H4 (cell line): Measurements from ENCODE around the gene PCDHGA5. TPM values are rescaled to one million over a fixed set of nuclear protein-coding genes. Genes with fewer than 3 reads are reported as not detected.
"Not testable (repeated sequence)": the region's sequence is repeated elsewhere in the genome, so short reads cannot be mapped to it uniquely, and the experiment has no call there.

ENCODE experiments used
- DNase-seq: peaks from one replicate; pipeline ENCODE4 v3.0.0-alpha.2; 2015; ENCODE audit warnings: low spot score
- total RNA-seq: library from RNA; depleted of rRNA; stranded (reverse); fragments of >200 nt; shearing (Covaris generic); gene quantifications from 2 replicates; pipeline ENCODE4 v1.2.3, GENCODE V29; 2014; rRNA removed

PCDHGA5 gene
- total RNA-seq, 1 experiment from 2014 or later: 0.50 TPM

DNA sequence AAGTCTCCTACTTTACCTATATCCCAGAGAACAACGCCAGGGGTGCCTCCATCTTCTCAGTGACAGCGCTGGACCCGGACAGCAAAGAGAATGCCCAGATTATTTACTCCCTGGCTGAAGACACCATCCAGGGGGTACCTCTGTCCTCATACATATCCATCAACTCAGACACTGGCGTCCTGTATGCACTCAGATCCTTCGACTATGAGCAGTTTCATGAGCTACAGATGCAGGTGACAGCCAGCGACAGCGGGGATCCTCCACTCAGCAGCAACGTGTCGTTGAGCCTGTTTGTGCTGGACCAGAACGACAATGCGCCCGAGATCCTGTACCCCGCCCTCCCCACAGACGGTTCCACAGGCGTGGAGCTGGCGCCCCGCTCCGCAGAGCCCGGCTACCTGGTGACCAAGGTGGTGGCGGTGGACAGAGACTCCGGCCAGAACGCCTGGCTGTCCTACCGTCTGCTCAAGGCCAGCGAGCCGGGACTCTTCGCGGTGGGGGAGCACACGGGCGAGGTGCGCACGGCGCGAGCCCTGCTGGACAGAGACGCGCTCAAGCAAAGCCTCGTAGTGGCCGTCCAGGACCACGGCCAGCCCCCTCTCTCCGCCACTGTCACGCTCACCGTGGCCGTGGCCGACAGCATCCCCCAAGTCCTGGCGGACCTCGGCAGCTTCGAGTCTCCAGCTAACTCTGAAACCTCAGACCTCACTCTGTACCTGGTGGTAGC is 50.7 kb downstream of the PCDHGA5 start:
- not testable (repeated sequence) for DNase-seq

DNA sequence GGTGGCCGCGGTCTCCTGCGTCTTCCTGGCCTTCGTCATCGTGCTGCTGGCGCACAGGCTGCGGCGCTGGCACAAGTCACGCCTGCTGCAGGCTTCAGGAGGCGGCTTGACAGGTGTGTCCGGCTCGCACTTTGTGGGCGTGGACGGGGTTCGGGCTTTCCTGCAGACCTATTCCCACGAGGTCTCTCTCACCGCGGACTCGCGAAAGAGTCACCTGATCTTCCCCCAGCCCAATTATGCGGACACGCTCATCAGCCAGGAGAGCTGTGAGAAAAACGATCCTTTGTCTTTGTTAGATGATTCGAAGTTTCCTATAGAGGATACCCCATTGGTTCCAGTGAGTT is 51.3 kb downstream of the PCDHGA5 start:
- not testable (repeated sequence) for DNase-seq

Other genes with a start within 250 kb of the PCDHGA5 start
- gene PCDHB4, start 242.3 kb upstream of the PCDHGA5 start, total RNA-seq: 0.21 TPM in 1 of 2 replicates, not detected in the other
- gene PCDHB5, start 229.0 kb upstream of the PCDHGA5 start, total RNA-seq: 1.0 and 1.2 TPM in 2 replicates
- 3.6 and 4.1 TPM in 2 replicates for gene PCDHB6, start 214.1 kb upstream of the PCDHGA5 start, total RNA-seq
- 5.1 and 6.9 TPM in 2 replicates for gene PCDHB7, start 191.5 kb upstream of the PCDHGA5 start, total RNA-seq
- gene PCDHB8, start 186.4 kb upstream of the PCDHGA5 start, total RNA-seq: 12.4 and 12.7 TPM in 2 replicates
- gene PCDHB16, start 181.8 kb upstream of the PCDHGA5 start, total RNA-seq: 3.3 and 3.7 TPM in 2 replicates
- 10.0 and 11.9 TPM in 2 replicates for gene PCDHB9, start 177.0 kb upstream of the PCDHGA5 start, total RNA-seq
- 2.9 and 4.5 TPM in 2 replicates for gene PCDHB10, start 171.8 kb upstream of the PCDHGA5 start, total RNA-seq
- 4.5 and 5.6 TPM in 2 replicates for gene PCDHB11, start 164.5 kb upstream of the PCDHGA5 start, total RNA-seq
- 5.2 and 5.6 TPM in 2 replicates for gene PCDHB12, start 155.4 kb upstream of the PCDHGA5 start, total RNA-seq
- 1.2 and 2.0 TPM in 2 replicates for gene PCDHB13, start 150.2 kb upstream of the PCDHGA5 start, total RNA-seq
- gene PCDHB14, start 140.8 kb upstream of the PCDHGA5 start, total RNA-seq: 5.6 and 6.2 TPM in 2 replicates
- gene PCDHB15, start 118.8 kb upstream of the PCDHGA5 start, total RNA-seq: 0.16 and 2.1 TPM in 2 replicates
- not detected in 2 replicates for gene SLC25A2, start 60.1 kb upstream of the PCDHGA5 start, total RNA-seq
- 51.2 and 74.8 TPM in 2 replicates for gene TAF7, start 43.4 kb upstream of the PCDHGA5 start, total RNA-seq
- gene PCDHGA1, start 33.6 kb upstream of the PCDHGA5 start, total RNA-seq: 0.51 and 1.6 TPM in 2 replicates
- 0.99 and 1.6 TPM in 2 replicates for gene PCDHGA2, start 25.4 kb upstream of the PCDHGA5 start, total RNA-seq
- gene PCDHGA3, start 20.3 kb upstream of the PCDHGA5 start, total RNA-seq: 10.3 and 11.5 TPM in 2 replicates
- gene PCDHGB1, start 14.1 kb upstream of the PCDHGA5 start, total RNA-seq: 0.43 and 3.1 TPM in 2 replicates
- 0.74 and 0.97 TPM in 2 replicates for gene PCDHGA4, start 9.1 kb upstream of the PCDHGA5 start, total RNA-seq
- gene PCDHGB2, start 4.2 kb upstream of the PCDHGA5 start, total RNA-seq: 1.6 and 1.9 TPM in 2 replicates
- gene PCDHGB3, start 6.1 kb downstream of the PCDHGA5 start, total RNA-seq: 0.87 and 1.2 TPM in 2 replicates
- gene PCDHGA6, start 9.7 kb downstream of the PCDHGA5 start, total RNA-seq: 0.97 and 1.5 TPM in 2 replicates
- 0.27 and 0.29 TPM in 2 replicates for gene PCDHGA7, start 18.6 kb downstream of the PCDHGA5 start, total RNA-seq
- gene PCDHGB4, start 23.5 kb downstream of the PCDHGA5 start, total RNA-seq: 0.16 and 0.21 TPM in 2 replicates
- 0.39 and 0.74 TPM in 2 replicates for gene PCDHGA8, start 28.5 kb downstream of the PCDHGA5 start, total RNA-seq
- 0.04 and 0.43 TPM in 2 replicates for gene PCDHGB5, start 33.8 kb downstream of the PCDHGA5 start, total RNA-seq
- 1.1 and 1.8 TPM in 2 replicates for gene PCDHGA9, start 38.6 kb downstream of the PCDHGA5 start, total RNA-seq
- gene PCDHGB6, start 43.9 kb downstream of the PCDHGA5 start, total RNA-seq: 0.02 and 0.33 TPM in 2 replicates
- gene PCDHGA10, start 48.8 kb downstream of the PCDHGA5 start, total RNA-seq: 1.4 and 1.9 TPM in 2 replicates
- 0.58 and 1.4 TPM in 2 replicates for gene PCDHGB7, start 53.5 kb downstream of the PCDHGA5 start, total RNA-seq
- gene PCDHGA11, start 56.9 kb downstream of the PCDHGA5 start, total RNA-seq: 0.66 and 1.3 TPM in 2 replicates
- gene PCDHGA12, start 66.3 kb downstream of the PCDHGA5 start, total RNA-seq: 0.14 and 0.76 TPM in 2 replicates
- gene PCDHGC3, start 111.8 kb downstream of the PCDHGA5 start, total RNA-seq: 50.8 and 61.5 TPM in 2 replicates
- 0.10 TPM in 1 of 2 replicates, not detected in the other for gene PCDHGC4, start 120.9 kb downstream of the PCDHGA5 start, total RNA-seq
- 0.06 and 0.18 TPM in 2 replicates for gene PCDHGC5, start 124.9 kb downstream of the PCDHGA5 start, total RNA-seq